CD14-positive monocyte (primary cell): Measurements from ENCODE around the gene ACSF2. TPM values are rescaled to one million over a fixed set of nuclear protein-coding genes. Genes with fewer than 3 reads are reported as not detected.

Experiments
- DNase-seq, 3 donors: peaks; one replicate each; pipeline ENCODE4 v3.0.0-alpha.2; 2011 to 2022
- H2AFZ ChIP-seq: 2 replicates; pipeline ENCODE4 v1.6.0; 2012; ENCODE audit warnings: mild to moderate bottlenecking, low read depth, low read length, inconsistent platforms; ENCODE audit not compliant: insufficient read depth, poor library complexity, severe bottlenecking
- H3K27ac ChIP-seq, 2 donors: 1 replicate in 1 of 2; 2 replicates in 1 of 2; pipeline ENCODE4 v1.5.1; 2012 to 2013; ENCODE audit warnings: low read length in 2 of 2, control low read depth in 1 of 2, inconsistent platforms in 1 of 2, low read depth in 1 of 2, mild to moderate bottlenecking in 1 of 2
- H3K27me3 ChIP-seq, 2 donors: one replicate each; pipeline versions ENCODE4 v1.6.0 to v1.6.1; 2011 to 2013; ENCODE audit warnings: low read length in 2 of 2; ENCODE audit not compliant: control insufficient read depth in 2 of 2, insufficient read depth in 2 of 2
- H3K36me3 ChIP-seq, 2 donors: replicated peaks in 1 of 2; 1 replicate in 1 of 2; 2 replicates in 1 of 2; pipeline versions ENCODE4 v1.5.1 to v1.6.1; 2012 to 2013; ENCODE audit warnings: low read length in 2 of 2, control low read depth in 1 of 2, inconsistent platforms in 1 of 2, mild to moderate bottlenecking in 1 of 2; ENCODE audit not compliant: insufficient read depth in 2 of 2, control insufficient read depth in 1 of 2
- H3K4me1 ChIP-seq, 2 donors: 1 replicate in 1 of 2; 2 replicates in 1 of 2; pipeline versions ENCODE4 v1.5.1 to v1.6.1; 2012 to 2013; ENCODE audit warnings: low read length in 2 of 2, control low read depth in 1 of 2, inconsistent platforms in 1 of 2, mild to moderate bottlenecking in 1 of 2, moderate library complexity in 1 of 2; ENCODE audit not compliant: insufficient read depth in 2 of 2, control insufficient read depth in 1 of 2
- H3K4me2 ChIP-seq: replicated peaks from 2 replicates; pipeline ENCODE3; 2012; ENCODE audit warnings: low read length, moderate library complexity, mild to moderate bottlenecking; ENCODE audit not compliant: poor library complexity, severe bottlenecking; ENCODE audit errors: extremely low read depth
- H3K4me3 ChIP-seq, 3 experiments: fragments of 200-600 bp in 1 of 3; sonication (generic) in 1 of 3; replicated peaks in 1 of 3; 1 replicate in 2 of 3; 2 replicates in 1 of 3; pipeline ENCODE4 v1.5.1; 2011 to 2013; ENCODE audit warnings: low read length in 3 of 3, mild to moderate bottlenecking in 3 of 3, control low read depth in 2 of 3, low read depth in 2 of 3, inconsistent platforms in 1 of 3, moderate library complexity in 1 of 3
- H3K79me2 ChIP-seq: 2 replicates; pipeline ENCODE4 v1.6.0; 2012; ENCODE audit warnings: mild to moderate bottlenecking, control low read depth, inconsistent platforms, low read length, moderate library complexity; ENCODE audit not compliant: insufficient read depth
- H3K9ac ChIP-seq: 2 replicates; pipeline ENCODE4 v1.6.0; 2017; ENCODE audit warnings: low read length, mild to moderate bottlenecking; ENCODE audit not compliant: insufficient read depth, poor library complexity, severe bottlenecking
- H3K9me3 ChIP-seq, 2 donors: replicated peaks in 1 of 2; 1 replicate in 1 of 2; 2 replicates in 1 of 2; pipeline versions ENCODE4 v1.5.1 to v1.6.1; 2012 to 2013; ENCODE audit warnings: low read length in 2 of 2, control low read depth in 1 of 2; ENCODE audit not compliant: control insufficient read depth in 1 of 2, insufficient read depth in 1 of 2
- H4K20me1 ChIP-seq: 2 replicates; pipeline ENCODE4 v1.6.0; 2012; ENCODE audit warnings: mild to moderate bottlenecking, low read length, control low read depth, moderate library complexity; ENCODE audit not compliant: insufficient read depth
- H3K27ac Mint-ChIP-seq, 7 donors: one replicate each; pipeline ENCODE4 v1.8.0; 2020; ENCODE audit warnings: mild to moderate bottlenecking in 7 of 7, mixed read lengths in 7 of 7, moderate library complexity in 6 of 7, inconsistent platforms in 2 of 7
- H3K27me3 Mint-ChIP-seq, 3 donors: one replicate each; pipeline ENCODE4 v1.8.0; 2021 to 2022; ENCODE audit warnings: low read depth in 3 of 3, mild to moderate bottlenecking in 3 of 3, mixed read lengths in 3 of 3, moderate library complexity in 3 of 3, inconsistent platforms in 1 of 3
- H3K36me3 Mint-ChIP-seq, 2 donors: one replicate each; pipeline ENCODE4 v1.8.0; 2020; ENCODE audit warnings: mixed read lengths in 2 of 2, inconsistent platforms in 1 of 2, mild to moderate bottlenecking in 1 of 2
- H3K4me1 Mint-ChIP-seq: one replicate; pipeline ENCODE4 v1.8.0; 2020; ENCODE audit warnings: mild to moderate bottlenecking, mixed read lengths
- H3K4me3 Mint-ChIP-seq, 2 donors: one replicate each; pipeline ENCODE4 v1.8.0; 2020; ENCODE audit warnings: mild to moderate bottlenecking in 2 of 2, mixed read lengths in 2 of 2, moderate library complexity in 1 of 2
- H3K9me3 Mint-ChIP-seq, 7 donors: one replicate each; pipeline ENCODE4 v1.8.0; 2020 to 2022; ENCODE audit warnings: mixed read lengths in 7 of 7, mild to moderate bottlenecking in 6 of 7, moderate library complexity in 6 of 7, inconsistent platforms in 2 of 7
- WGBS: methylation state at CpG from one replicate; pipeline ENCODE4 v1.1.5; 2013; ENCODE audit warnings: missing lambda C conversion rate; ENCODE audit not compliant: insufficient coverage; 5-methylcytosine and 5-hydroxymethylcytosine counted together
- intact Hi-C, 2 donors: fragments of 100-400 bp; cut with micrococcal nuclease; formaldehyde crosslinking; loops; one replicate each; pipeline versions ENCODE4 v1.15.0 to v1.15.1; 2023
- polyA plus RNA-seq, 3 donors: library from polyadenylated mRNA; depleted of rRNA in 1 of 3; unstranded in 2 of 3; stranded (reverse) in 1 of 3; fragments of 300-500 nt in 2 of 3; fragments of >200 nt in 1 of 3; fragmentation: Illumina TruSeq in 2 of 3; gene quantifications; 1 replicate in 2 of 3; 2 replicates in 1 of 3; pipeline ENCODE4 v1.2.3, GENCODE V29; 2012 to 2021
- TF ChIP-seq, protein P1 (sequence below): fragments of 200-600 bp; IDR thresholded peaks from one replicate; pipeline ENCODE4 v1.8.0; 2022; ENCODE audit warnings: antibody characterized with exemption, mild to moderate bottlenecking

The ACSF2 gene
- polyA plus RNA-seq, 3 donors, result 2.8 to 24.4 (median 5.5) TPM

GRCh38 chr17:50492214-50492613 lies 66.2 kb downstream of the ACSF2 start:
- Histone ChIP-seq H3K4me3 (no peak overlapping the region), H3K27ac (no peak overlapping the region), H3K4me1 (no peaks in the 10 kb centered on the region), H3K4me2 (no peak overlapping the region), H2AFZ (no peak overlapping the region), H3K9me3 (no peaks in the 10 kb centered on the region), H3K27me3 (no peaks in the 10 kb centered on the region), H4K20me1 (no peaks in the 10 kb centered on the region), H3K9ac (no peak overlapping the region), H3K79me2 (no peaks in the 10 kb centered on the region), H3K36me3 (peaks cover 0 to under 1% of the 10 kb centered on the region in 2 donors)
- no CpG with 5 or more reads among the region's 8 CpGs for WGBS
- H3K4me1 Mint-ChIP-seq, result peaks cover 8% of the 10 kb centered on the region
- H3K36me3 Mint-ChIP-seq, result peaks cover 2% of the 10 kb centered on the region in 2 donors
- TF ChIP-seq, protein P1, sequence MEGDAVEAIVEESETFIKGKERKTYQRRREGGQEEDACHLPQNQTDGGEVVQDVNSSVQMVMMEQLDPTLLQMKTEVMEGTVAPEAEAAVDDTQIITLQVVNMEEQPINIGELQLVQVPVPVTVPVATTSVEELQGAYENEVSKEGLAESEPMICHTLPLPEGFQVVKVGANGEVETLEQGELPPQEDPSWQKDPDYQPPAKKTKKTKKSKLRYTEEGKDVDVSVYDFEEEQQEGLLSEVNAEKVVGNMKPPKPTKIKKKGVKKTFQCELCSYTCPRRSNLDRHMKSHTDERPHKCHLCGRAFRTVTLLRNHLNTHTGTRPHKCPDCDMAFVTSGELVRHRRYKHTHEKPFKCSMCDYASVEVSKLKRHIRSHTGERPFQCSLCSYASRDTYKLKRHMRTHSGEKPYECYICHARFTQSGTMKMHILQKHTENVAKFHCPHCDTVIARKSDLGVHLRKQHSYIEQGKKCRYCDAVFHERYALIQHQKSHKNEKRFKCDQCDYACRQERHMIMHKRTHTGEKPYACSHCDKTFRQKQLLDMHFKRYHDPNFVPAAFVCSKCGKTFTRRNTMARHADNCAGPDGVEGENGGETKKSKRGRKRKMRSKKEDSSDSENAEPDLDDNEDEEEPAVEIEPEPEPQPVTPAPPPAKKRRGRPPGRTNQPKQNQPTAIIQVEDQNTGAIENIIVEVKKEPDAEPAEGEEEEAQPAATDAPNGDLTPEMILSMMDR, result no peak
- intact Hi-C loops, result no loop called here
- H3K27ac Mint-ChIP-seq, result no peak overlapping the region
- no peak overlapping the region for H3K4me3 Mint-ChIP-seq
- peaks cover 1 to 8% (median 4%) of the 10 kb centered on the region in 3 donors for H3K27me3 Mint-ChIP-seq
- no peak for DNase-seq
- no peaks in the 10 kb centered on the region for H3K9me3 Mint-ChIP-seq

DNA sequence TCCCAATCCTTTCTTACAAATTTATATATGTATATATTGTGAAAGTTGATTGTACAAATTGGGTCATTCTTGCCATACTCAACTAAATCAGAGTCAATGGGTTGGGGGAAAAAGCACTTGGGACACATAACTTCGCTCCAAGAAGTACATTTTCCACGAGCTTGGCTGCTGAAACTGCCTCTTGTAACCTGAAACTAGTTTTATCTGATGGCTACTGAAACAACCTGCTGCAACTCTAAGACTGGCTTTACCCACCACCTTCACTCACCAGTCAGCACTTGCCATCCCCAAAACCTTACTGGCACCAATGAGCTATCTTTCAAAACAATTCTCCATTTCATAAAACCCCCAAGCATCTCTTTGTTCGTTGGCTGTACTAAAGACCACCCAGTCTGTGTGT lies 67.7 kb downstream of the ACSF2 start:
- Histone ChIP-seq H2AFZ (no peak overlapping the region), H3K79me2 (no peaks in the 10 kb centered on the region), H3K9ac (no peak overlapping the region), H3K9me3 (no peaks in the 10 kb centered on the region), H3K4me3 (no peak overlapping the region), H4K20me1 (no peaks in the 10 kb centered on the region), H3K27me3 (no peaks in the 10 kb centered on the region), H3K36me3 (no peaks in the 10 kb centered on the region), H3K27ac (no peak overlapping the region), H3K4me2 (no peak overlapping the region), H3K4me1 (no peaks in the 10 kb centered on the region)
- WGBS, result 80% methylated on average over 2 of the region's 3 CpGs
- Mint-ChIP-seq H3K27me3 (peaks cover 1 to 9% (median 4%) of the 10 kb centered on the region in 3 donors), H3K27ac (no peak overlapping the region), H3K36me3 (no peaks in the 10 kb centered on the region), H3K4me3 (no peak overlapping the region), H3K9me3 (no peaks in the 10 kb centered on the region), H3K4me1 (peaks cover 8% of the 10 kb centered on the region)
- intact Hi-C loops, result no loop called here
- no peak for DNase-seq
- TF ChIP-seq, protein P1, result no peak
